B cell (primary cell): ENCODE measurements around the gene CCDC192. TPM values are rescaled to one million over a fixed set of nuclear protein-coding genes. Genes with fewer than 3 reads are reported as not detected.

Experiments
- ATAC-seq: fragments of 200-7000 bp; cut with Tn5 transposase; one replicate; pipeline ENCODE4 v1.10.0; 2021; ENCODE audit warnings: low read depth, mild to moderate bottlenecking, moderate number of reproducible peaks, moderate library complexity
- CTCF ChIA-PET: fragments of 350-600 bp; sonication (Branson Sonifier 250); formaldehyde crosslinking; loops from one replicate; lab custom pipeline; 2021; ENCODE audit warnings: antibody characterized with exemption, inconsistent platforms; lab: Charles Lee
- POLR2A ChIA-PET: fragments of 350-600 bp; sonication (Branson Sonifier 250); formaldehyde crosslinking; loops from one replicate; lab custom pipeline; 2021; ENCODE audit warnings: antibody characterized with exemption; lab: Charles Lee
- DNase-seq: peaks from one replicate; pipeline ENCODE4 v3.0.0; 2013
- H2AFZ ChIP-seq: 2 replicates; pipeline ENCODE4 v1.6.1; 2012; ENCODE audit warnings: mild to moderate bottlenecking, low read depth, low read length; ENCODE audit not compliant: insufficient read depth, poor library complexity, severe bottlenecking
- H3K27ac ChIP-seq, 2 donors: 1 replicate in 1 of 2; 2 replicates in 1 of 2; pipeline ENCODE4 v1.5.1; 2012 to 2013; ENCODE audit warnings: low read length in 2 of 2, mild to moderate bottlenecking in 2 of 2, moderate library complexity in 1 of 2
- H3K27me3 ChIP-seq, 4 experiments: fragments of 200-600 bp in 1 of 4; sonication (generic) in 1 of 4; replicated peaks in 1 of 4; 1 replicate in 2 of 4; 2 replicates in 2 of 4; pipeline versions ENCODE4 v1.6.1 to v1.7.0; 2013 to 2016; ENCODE audit warnings: low read length in 3 of 4, mild to moderate bottlenecking in 2 of 4, mixed read lengths in 1 of 4, moderate library complexity in 1 of 4; ENCODE audit not compliant: insufficient read depth in 4 of 4, control insufficient read depth in 3 of 4; ENCODE audit errors: control extremely low read depth in 1 of 4
- H3K36me3 ChIP-seq, 2 experiments: replicated peaks in 1 of 2; 1 replicate in 1 of 2; 2 replicates in 1 of 2; pipeline versions ENCODE4 v1.6.1 to v1.7.1; 2013; ENCODE audit warnings: low read length in 1 of 2; ENCODE audit not compliant: insufficient read depth in 2 of 2, control insufficient read depth in 1 of 2; ENCODE audit errors: control extremely low read depth in 1 of 2, extremely low read depth in 1 of 2
- H3K4me1 ChIP-seq, 2 donors: fragments of 200-600 bp in 1 of 2; sonication (generic) in 1 of 2; 1 replicate in 1 of 2; 2 replicates in 1 of 2; pipeline versions ENCODE4 v1.5.1 to v1.6.1; 2013 to 2017; ENCODE audit warnings: low read length in 2 of 2; ENCODE audit not compliant: control insufficient read depth in 2 of 2, insufficient read depth in 2 of 2
- H3K4me2 ChIP-seq: replicated peaks from 2 replicates; pipeline ENCODE3; 2012; ENCODE audit warnings: mild to moderate bottlenecking, low read depth, low read length; ENCODE audit not compliant: poor library complexity, severe bottlenecking
- H3K4me3 ChIP-seq, 5 experiments: fragments of 200-600 bp in 1 of 5; sonication (generic) in 1 of 5; 1 replicate in 3 of 5; 2 replicates in 2 of 5; pipeline versions ENCODE4 v1.5.1 to v1.7.0; 2011 to 2016; ENCODE audit warnings: low read length in 4 of 5, mild to moderate bottlenecking in 4 of 5, low read depth in 2 of 5, control low read depth in 1 of 5, moderate library complexity in 1 of 5; ENCODE audit not compliant: insufficient read depth in 1 of 5; ENCODE audit errors: control extremely low read depth in 1 of 5, extremely low read depth in 1 of 5
- H3K79me2 ChIP-seq: fragments of 200-600 bp; sonication (generic); one replicate; pipeline ENCODE4 v1.6.0; 2016; ENCODE audit warnings: low read length; ENCODE audit not compliant: control insufficient read depth, insufficient read depth
- H3K9ac ChIP-seq: fragments of 200-600 bp; sonication (generic); 2 replicates; pipeline ENCODE4 v1.6.1; 2017; ENCODE audit warnings: mild to moderate bottlenecking, low read length, moderate library complexity
- H3K9me3 ChIP-seq, 3 donors: one replicate each; pipeline versions ENCODE4 v1.6.1 to v1.7.1; 2013; ENCODE audit warnings: low read length in 2 of 3; ENCODE audit not compliant: control insufficient read depth in 2 of 3, insufficient read depth in 1 of 3; ENCODE audit errors: control extremely low read depth in 1 of 3
- H4K20me1 ChIP-seq: 2 replicates; pipeline ENCODE4 v1.6.0; 2012; ENCODE audit warnings: mild to moderate bottlenecking, low read length; ENCODE audit not compliant: insufficient read depth, control insufficient read depth, poor library complexity, severe bottlenecking
- H3K27ac Mint-ChIP-seq: one replicate; pipeline ENCODE4 v1.8.0; 2021; ENCODE audit warnings: mixed read lengths
- H3K27me3 Mint-ChIP-seq: one replicate; pipeline ENCODE4 v1.8.0; 2021; ENCODE audit warnings: mixed read lengths
- H3K4me1 Mint-ChIP-seq: one replicate; pipeline ENCODE4 v1.8.0; 2021; ENCODE audit warnings: mixed read lengths
- H3K4me3 Mint-ChIP-seq: one replicate; pipeline ENCODE4 v1.8.0; 2021; ENCODE audit warnings: mixed read lengths
- H3K9me3 Mint-ChIP-seq: one replicate; pipeline ENCODE4 v1.8.0; 2022; ENCODE audit warnings: mixed read lengths; ENCODE audit not compliant: insufficient read depth
- CTCF ChIP-seq: fragments of 200-600 bp; IDR thresholded peaks from one replicate; pipeline ENCODE4 v1.8.0; 2022; ENCODE audit warnings: antibody characterized with exemption, mild to moderate bottlenecking
- EZH2 ChIP-seq: IDR thresholded peaks from 2 replicates; pipeline ENCODE4 v1.6.1; 2012; ENCODE audit warnings: borderline replicate concordance, low read depth, mild to moderate bottlenecking, moderate library complexity, low read length; ENCODE audit not compliant: insufficient read depth, poor library complexity, severe bottlenecking
- WGBS: methylation state at CpG from one replicate; pipeline ENCODE4 v1.1.5; 2013; ENCODE audit warnings: missing lambda C conversion rate; ENCODE audit not compliant: insufficient coverage; 5-methylcytosine and 5-hydroxymethylcytosine counted together
- intact Hi-C: fragments of 100-400 bp; cut with micrococcal nuclease; formaldehyde crosslinking; loops from one replicate; pipeline ENCODE4 v1.10.0; 2022
- polyA plus RNA-seq: library from polyadenylated mRNA; depleted of rRNA; stranded (reverse); fragments of >200 nt; gene quantifications from 2 replicates; pipeline ENCODE4 v1.2.3, GENCODE V29; 2012
- total RNA-seq, 2 donors: library from RNA; stranded (reverse); fragments of 120-200 nt in 1 of 2; gene quantifications; 1 replicate in 1 of 2; 2 replicates in 1 of 2; pipeline versions ENCODE4 v1.2.3 to v1.2.4, GENCODE V29; 2013 to 2022

Gene CCDC192
- total and polyA plus RNA-seq, 2 donors (not counting 1 experiment from before 2014, with no cell fraction given), result not detected

DNA sequence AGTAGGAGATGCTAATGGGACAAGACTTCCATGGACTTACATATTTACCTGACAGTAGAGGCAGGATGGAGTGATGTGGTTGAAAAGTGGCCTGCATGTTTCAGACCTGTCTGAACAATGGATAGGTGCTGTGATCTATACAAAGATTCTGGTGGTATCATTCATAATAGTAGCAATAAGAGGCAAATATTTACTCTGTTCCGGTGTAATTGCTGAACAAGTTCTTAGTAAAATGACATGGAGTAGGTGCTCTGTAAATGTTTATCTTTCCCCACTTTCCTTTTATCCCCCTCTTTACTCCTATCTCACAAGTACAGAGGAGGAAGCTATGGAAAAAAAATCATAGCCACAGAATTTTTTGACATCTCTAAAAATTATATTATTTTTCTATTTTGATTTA is 221.4 kb downstream of the CCDC192 start:
- no peak overlapping the region for H2AFZ ChIP-seq

GRCh38 chr5:127925916-127926315 is 222.7 kb downstream of the CCDC192 start:
- intact Hi-C loops, result no loop called here
- POLR2A ChIA-PET, result no interaction called here
- Histone ChIP-seq H2AFZ (no peak overlapping the region), H4K20me1 (no peaks in the 10 kb centered on the region), H3K9me3 (no peaks in the 10 kb centered on the region), H3K4me3 (no peak overlapping the region), H3K9ac (no peak overlapping the region), H3K27ac (no peak overlapping the region), H3K4me2 (no peak overlapping the region), H3K4me1 (no peaks in the 10 kb centered on the region), H3K27me3 (no peaks in the 10 kb centered on the region), H3K79me2 (no peaks in the 10 kb centered on the region), H3K36me3 (no peaks in the 10 kb centered on the region)
- H3K27me3 Mint-ChIP-seq, result peaks cover 4% of the 10 kb centered on the region
- no peak overlapping the region for H3K27ac Mint-ChIP-seq
- no peak for TF ChIP-seq EZH2
- no peak for TF ChIP-seq CTCF
- H3K4me1 Mint-ChIP-seq, result no peaks in the 10 kb centered on the region
- DNase-seq (no peak), ATAC-seq (no peak)
- peaks cover 2% of the 10 kb centered on the region for H3K9me3 Mint-ChIP-seq
- WGBS, result 46% methylated on average over 3 of the region's 4 CpGs
- CTCF ChIA-PET, result no interaction called here
- no peak overlapping the region for H3K4me3 Mint-ChIP-seq

More for the DNA sequence above, 221.4 kb downstream of the CCDC192 start:
- no peak overlapping the region for H3K27ac Mint-ChIP-seq
- ChIA-PET CTCF (no interaction called here), POLR2A (no interaction called here)
- intact Hi-C loops, result no loop called here
- peaks cover 2% of the 10 kb centered on the region for H3K9me3 Mint-ChIP-seq
- ATAC-seq (no peak), DNase-seq (no peak)
- Histone ChIP-seq H3K4me1 (no peaks in the 10 kb centered on the region), H3K9ac (no peak overlapping the region), H3K27ac (no peak overlapping the region), H3K79me2 (no peaks in the 10 kb centered on the region), H3K4me2 (no peak overlapping the region), H3K36me3 (no peaks in the 10 kb centered on the region), H3K9me3 (no peaks in the 10 kb centered on the region), H3K4me3 (no peak overlapping the region), H3K27me3 (no peaks in the 10 kb centered on the region), H4K20me1 (no peaks in the 10 kb centered on the region)
- H3K4me3 Mint-ChIP-seq, result no peak overlapping the region
- H3K27me3 Mint-ChIP-seq, result peaks cover 4% of the 10 kb centered on the region
- no CpG with 5 or more reads among the region's 1 CpG for WGBS
- H3K4me1 Mint-ChIP-seq, result no peaks in the 10 kb centered on the region
- TF ChIP-seq EZH2 (no peak), CTCF (no peak)
